ENCODE measurements around the gene SNX9.
"Not testable (repeated sequence)": the region's sequence is repeated elsewhere in the genome, so short reads cannot be mapped to it uniquely, and the experiment has no call there.

SNX9 gene

DNA sequence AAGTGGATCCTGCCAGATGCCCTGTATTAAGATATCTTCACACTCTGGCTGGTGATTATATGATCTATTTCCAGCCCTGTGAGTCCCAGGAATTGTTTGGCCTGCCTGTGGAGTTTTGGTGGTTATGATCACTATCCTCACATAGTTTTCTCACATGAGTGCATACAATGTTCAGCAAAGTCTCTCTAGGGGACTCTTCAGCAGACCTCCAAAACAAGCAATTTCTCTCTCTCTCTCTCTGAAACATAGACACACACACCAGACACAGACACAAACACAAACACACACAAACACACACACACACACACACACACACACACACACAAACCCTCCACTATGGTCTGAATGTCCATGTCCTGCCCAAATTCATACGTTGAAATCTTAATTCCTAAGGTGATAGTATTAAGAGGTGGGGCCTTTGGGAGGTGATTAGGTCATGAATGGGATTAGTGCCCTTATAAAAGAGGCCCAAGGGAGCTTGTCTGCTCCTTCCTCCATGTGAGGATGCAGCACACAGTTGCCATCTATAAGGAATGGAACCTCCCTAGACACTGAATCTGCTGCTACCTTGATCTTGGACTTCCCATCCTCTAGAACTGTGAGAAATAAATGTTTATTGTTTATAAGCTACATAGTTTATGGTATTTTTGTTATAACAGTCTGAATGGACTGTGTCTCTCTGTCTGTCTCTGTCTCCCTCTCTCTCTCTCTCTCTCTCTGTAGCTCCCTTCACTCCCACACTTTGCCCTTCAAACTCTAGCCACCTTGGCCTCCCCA, 136.6 kb downstream of the SNX9 start:
- no peak for DNase-seq

DNA sequence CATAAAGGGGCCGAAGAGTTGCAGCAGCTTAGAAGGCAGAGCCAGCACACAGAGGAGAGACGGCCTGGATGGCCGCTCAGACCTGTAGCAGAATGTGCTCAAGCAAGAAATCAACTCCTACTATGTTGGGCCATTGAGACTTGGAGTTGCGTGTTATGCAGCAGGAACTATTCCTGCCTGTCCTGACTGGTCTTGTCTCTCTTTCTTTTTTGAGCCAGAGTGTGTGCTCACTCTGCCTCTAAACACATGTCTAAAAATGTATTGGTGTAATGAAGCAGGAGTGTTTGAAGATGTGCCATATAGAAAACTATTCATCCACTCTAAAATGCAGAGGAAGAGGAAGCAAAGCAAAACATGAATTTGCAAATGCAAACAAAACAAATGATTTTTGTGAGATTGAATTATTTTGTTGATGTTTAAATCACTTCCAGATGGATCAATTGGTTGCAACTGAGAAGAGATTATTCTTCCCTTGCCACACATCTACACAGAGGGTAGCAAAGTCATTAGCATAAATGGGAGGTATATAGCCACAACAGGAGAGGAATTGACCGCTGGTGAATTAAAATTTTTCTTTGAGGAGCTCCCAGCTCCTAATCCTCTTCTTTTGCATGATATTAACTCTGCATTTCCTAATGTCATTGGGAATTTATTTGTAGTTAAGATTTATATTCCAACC, 138.2 kb downstream of the SNX9 start:
- DNase-seq, result no peak

GRCh38 chr6:157961832-157962575, 139.0 kb downstream of the SNX9 start:
- no peak for DNase-seq

GRCh38 chr6:157962601-157963302, 139.7 kb downstream of the SNX9 start:
- no peak for DNase-seq

DNA sequence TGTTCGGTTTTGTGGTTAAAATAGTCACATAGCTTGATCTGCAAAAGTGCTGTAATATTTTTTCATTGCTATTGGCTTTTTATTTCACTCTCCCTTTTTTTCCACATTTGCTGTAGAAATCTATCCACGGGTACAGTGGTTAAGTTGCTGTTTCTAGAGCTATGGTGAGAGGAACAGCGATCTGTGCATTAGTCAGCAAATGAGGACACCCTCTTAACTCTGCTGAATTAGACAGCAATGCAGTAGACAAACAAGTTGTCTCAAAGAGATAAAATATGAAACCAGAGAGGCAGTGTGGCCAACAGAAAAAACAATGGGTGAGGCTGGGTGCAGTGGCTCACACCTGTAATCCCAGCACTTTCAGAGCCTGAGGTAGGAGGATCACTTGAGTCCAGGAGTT, 141.1 kb downstream of the SNX9 start:
- DNase-seq, result no peak

- no peak for DNase-seq
Observed at GRCh38 chr6:157965387-157965786, 142.3 kb downstream of the SNX9 start.

GRCh38 chr6:157966589-157966977, 143.5 kb downstream of the SNX9 start:
- no peak for DNase-seq

DNA sequence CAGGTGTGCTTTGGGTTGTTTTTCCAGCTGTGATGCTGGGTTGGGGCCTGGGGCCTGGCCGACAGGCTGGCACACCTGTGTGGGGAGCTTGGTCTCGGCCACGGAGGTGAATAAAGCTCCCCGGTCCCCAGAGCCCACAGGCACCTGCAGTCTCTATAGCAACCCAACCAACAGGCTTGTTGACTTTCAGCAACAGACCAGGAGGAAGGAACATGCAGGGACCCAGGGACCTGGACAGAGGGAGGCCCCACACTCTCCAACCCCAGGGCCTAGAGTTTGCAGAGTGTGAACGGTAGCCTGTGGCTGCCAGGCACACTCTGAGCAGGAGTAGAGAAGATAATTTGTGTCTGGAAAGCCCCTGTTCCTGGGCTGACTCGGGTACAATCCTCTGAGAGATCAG, 144.0 kb downstream of the SNX9 start:
- DNase-seq, result no peak

DNA sequence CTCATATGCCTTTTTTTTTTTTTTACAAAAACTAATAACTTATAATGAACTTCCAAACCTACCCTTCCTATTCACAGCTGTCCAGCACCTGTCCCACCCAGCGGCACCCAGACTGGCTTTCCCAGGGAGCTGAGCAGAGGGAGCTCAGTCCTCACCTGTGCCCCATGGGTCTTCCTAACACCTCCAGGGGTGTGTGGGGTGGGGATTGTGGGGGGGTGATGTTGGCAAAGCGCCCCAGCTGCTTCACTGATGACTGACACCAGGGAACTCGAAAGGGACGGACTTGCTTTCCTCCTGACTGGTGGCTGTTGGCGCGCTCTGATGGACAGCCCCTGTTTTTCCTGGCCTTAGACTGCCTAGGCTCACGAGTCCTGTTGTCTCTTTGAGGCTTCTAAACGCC, 144.4 kb downstream of the SNX9 start:
- DNase-seq, result no peak

DNA sequence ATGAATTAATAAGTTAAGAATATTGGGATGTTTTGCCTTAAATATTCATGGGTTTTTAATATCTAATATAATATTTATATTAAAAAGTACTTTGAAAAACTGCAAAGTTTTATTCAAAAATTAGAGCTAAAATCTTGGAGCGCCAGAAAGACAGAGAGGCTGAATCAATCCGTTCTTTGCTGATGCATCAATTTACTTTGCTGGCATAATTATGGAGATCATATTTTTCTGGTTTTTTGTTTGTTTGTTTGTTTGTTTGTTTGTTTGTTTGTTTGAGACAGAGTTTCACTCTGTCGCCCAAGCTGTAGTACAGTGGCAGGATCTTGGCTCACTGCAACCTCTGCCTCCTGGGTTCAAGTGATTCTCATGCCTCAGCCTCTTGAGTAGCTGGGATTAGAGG, 149.1 kb downstream of the SNX9 start:
- not testable (repeated sequence) for DNase-seq

GRCh38 chr6:157974341-157974894, 151.4 kb downstream of the SNX9 start:
- no peak for DNase-seq

GRCh38 chr6:157974967-157975366, 151.9 kb downstream of the SNX9 start:
- no peak for DNase-seq

DNA sequence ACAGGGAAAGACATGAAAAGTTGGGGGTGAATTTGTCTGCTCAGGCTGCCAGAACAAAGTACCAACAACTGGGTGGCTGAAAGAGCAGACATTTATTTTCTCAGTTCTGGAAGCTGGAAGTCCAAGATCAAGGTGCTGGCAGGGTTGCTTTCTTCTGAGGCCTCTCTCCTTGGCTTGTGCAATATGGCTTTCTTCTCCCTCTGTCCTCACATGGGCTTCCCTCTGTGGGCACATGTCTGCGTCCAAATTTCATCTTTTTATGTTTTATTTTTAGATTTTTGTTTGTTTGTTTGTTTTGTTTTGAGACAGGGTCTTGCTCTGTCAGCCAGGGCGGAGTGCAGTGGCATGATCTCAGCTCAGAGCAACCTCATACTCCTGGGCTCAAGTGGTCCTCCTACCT, 152.4 kb downstream of the SNX9 start:
- no peak for DNase-seq

DNA sequence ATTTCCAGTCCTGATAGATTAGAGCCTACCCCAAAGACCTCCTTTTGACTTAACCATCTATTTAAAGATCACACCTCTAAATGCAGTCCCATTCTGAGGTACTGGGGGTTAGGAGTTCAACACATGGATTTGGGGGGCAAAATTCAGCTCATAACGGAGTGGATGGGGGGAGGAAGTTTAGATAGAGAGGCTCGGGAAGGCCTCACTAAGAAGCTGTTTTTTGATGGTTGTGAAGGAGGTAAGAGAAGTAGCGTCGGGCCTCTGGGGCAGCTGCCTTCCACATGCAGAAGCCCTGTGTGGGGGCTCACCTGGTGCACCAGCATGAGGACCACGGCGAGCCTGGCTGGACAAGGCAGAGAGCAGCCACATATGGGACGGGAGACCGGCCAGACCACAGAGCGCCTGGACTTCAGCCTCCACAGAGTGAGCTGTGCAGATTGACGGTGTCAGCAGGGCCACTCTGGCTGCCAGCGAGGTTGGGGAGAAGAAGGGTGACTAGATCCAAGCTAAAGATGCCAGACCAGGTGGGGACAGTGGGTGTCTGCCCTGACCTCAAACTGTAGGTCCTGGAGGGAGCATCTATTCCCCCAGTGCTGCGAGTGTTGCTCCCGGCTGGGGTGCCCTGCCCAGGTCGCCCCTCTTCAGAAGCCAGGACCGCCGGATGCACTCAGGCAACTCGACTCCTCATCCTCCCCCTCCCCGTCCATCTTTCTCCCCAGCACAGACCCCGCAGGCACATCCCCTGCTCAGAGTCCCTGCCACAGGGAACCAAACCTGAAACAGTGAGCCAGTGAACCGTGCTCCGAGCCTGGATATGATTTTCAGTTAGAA, 153.5 kb downstream of the SNX9 start:
- DNase-seq, result no peak

GRCh38 chr6:157977176-157977804, 154.2 kb downstream of the SNX9 start:
- DNase-seq, result no peak

DNA sequence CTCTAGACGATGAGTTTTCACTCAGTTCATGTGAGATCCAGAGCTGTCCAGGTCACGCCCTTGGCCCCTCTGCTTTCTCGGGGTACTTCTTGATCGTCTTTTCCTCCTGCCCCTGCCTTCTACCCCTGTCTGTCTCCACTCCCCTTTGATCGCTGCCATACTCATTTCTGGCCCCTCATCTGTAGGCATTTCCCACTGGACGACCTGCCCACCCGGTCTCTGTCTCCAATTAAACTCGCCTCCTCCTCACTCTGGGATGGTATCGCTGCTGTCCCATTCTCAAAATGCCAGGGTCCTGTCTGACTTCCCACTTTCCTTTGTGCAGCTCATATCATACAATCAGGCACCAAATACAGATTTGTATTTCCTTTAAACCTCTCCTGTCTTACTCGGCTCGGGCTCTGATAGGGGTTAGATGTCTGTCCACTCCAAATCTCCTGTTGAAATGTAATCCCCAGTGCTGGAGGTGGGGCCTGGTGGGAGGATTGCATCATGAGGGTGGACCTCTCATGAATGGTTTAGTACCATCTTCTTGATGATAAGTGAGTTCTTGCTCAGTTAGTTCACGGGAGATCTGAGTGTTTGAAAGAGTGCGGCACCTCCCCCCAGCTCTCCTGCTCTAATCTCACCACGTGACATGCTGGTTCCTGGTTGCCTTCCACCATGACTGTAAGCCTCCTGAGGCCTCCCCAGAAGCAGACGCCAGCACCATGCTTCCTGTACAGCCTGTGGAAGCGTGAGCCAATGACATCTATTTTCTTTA, 155.2 kb downstream of the SNX9 start:
- DNase-seq, result no peak

DNA sequence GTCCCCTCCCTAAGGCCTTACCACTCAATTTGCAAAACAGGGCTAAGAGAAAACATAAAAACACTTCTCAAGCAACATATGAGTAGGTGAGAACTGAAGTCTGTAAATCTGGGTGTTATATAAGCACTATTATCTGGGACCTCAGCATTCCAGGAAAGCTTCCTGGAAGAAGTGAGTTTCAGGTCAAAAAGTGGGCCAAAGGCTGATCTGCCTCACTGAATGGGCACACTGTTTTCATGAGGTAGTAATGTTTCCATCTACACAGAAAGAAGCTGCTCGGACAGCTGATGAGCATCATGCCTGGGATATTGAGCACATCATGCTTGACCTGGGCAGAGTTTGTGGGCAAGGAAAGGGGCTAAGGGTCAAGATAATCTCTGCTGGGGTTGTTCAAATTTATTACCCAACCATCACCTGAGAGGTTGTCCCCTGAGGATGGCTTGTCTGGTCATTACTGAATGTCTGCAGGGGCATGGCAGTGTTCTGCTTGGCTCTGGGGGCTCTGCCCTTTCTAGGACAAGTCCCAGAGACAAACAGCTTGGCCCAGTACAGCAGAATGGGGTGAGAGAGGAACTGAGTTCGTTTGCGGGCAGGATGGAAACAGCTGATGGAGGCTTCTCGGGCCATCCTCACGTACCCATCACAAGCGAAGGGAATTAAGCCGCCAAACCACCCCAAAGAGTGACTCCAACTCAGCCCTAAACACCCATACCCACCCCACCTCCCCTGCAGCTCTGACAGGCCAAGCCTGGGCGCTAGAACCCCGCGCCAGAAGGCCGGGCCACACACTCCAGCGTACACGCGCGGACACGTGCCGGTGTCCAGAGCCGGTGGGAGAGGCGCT, 157.5 kb downstream of the SNX9 start:
- no peak for DNase-seq

DNA sequence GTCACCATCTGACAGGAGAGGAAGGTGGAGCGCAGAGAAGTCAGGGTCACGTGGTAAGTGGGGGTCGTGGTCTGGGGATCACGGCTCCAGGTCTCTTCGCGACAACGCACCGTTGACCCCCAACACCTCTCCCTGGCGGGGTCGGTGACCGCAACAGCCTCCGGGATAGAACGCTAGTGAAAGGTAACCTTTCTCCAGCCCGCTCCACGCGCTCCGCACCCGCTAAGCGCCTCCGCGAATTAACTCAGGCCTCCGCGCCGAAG, 158.0 kb downstream of the SNX9 start:
- no peak for DNase-seq

- peak; percentile 86 for DNase-seq
Observed at GRCh38 chr6:157981395-157982101, 158.5 kb downstream of the SNX9 start, which contains the start of gene SYNJ2. TSS of gene SYNJ2 (plus strand) at chr6:157981863. CDS start at chr6:157981962, 99 bp downstream.

Measured in 8988T (cell line).